ENCODE measurements around the gene SAMD4A. TPM values are rescaled to one million over a fixed set of nuclear protein-coding genes. Genes with fewer than 3 reads are reported as not detected.

The SAMD4A gene
- total RNA-seq, 2 experiments from 2014 or later = 3.6 to 3.9 TPM

GRCh38 chr14:54807428-54807827 lies 240.5 kb downstream of the SAMD4A start:
- ChIA-PET CTCF (interaction anchor here (1.2 to 4.8 kb wide), 4 partner anchors 12 to 243 kb away, joined by 3 to 43 read pairs (median 18); no protein-coding TSS in a partner anchor), POLR2A (no interaction called here)
- no peak overlapping the region for H3K27ac Mint-ChIP-seq
- DNase-seq (no peak), ATAC-seq (no peak)
- H3K4me3 Mint-ChIP-seq = no peak overlapping the region
- no peaks in the 10 kb centered on the region for H3K9me3 Mint-ChIP-seq (ENCODE audit: insufficient read depth)
- H3K36me3 Mint-ChIP-seq (ENCODE audit: low read depth) = no peaks in the 10 kb centered on the region
- peaks cover 5% of the 10 kb centered on the region for H3K4me1 Mint-ChIP-seq (ENCODE audit: low read depth)
- H3K27me3 Mint-ChIP-seq (ENCODE audit: low read depth) = peaks cover 22% of the 10 kb centered on the region

DNA sequence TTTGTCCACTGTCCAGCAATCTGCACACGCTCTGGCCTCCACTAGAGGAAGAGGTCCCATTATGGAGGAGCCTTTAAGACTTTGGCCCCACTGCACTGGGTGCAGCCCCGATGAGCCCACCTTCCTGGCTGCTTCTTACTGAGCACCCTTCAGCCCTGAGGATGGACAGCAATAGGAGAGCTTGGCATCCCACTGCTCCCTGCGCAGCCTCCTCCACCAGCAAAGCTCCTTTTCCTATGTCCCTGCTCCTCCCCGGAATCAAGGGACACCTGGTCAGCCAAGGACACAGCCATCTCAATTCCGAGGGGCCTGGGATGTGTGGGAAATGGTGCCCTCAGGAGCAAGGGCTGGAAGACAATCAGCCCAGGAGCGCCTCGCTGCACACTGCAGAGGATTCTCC lies 241.0 kb downstream of the SAMD4A start:
- Mint-ChIP-seq H3K27me3 (ENCODE audit: low read depth) (peaks cover 25% of the 10 kb centered on the region), H3K36me3 (ENCODE audit: low read depth) (no peaks in the 10 kb centered on the region), H3K9me3 (ENCODE audit: insufficient read depth) (no peaks in the 10 kb centered on the region), H3K4me3 (no peak overlapping the region), H3K4me1 (ENCODE audit: low read depth) (peaks cover 5% of the 10 kb centered on the region), H3K27ac (no peak overlapping the region)
- CTCF ChIA-PET = interaction anchor here (1.2 to 4.8 kb wide), 4 partner anchors 11 to 244 kb away, joined by 3 to 43 read pairs (median 19); no protein-coding TSS in a partner anchor
- ATAC-seq (no peak), DNase-seq (no peak)
- POLR2A ChIA-PET = no interaction called here

DNA sequence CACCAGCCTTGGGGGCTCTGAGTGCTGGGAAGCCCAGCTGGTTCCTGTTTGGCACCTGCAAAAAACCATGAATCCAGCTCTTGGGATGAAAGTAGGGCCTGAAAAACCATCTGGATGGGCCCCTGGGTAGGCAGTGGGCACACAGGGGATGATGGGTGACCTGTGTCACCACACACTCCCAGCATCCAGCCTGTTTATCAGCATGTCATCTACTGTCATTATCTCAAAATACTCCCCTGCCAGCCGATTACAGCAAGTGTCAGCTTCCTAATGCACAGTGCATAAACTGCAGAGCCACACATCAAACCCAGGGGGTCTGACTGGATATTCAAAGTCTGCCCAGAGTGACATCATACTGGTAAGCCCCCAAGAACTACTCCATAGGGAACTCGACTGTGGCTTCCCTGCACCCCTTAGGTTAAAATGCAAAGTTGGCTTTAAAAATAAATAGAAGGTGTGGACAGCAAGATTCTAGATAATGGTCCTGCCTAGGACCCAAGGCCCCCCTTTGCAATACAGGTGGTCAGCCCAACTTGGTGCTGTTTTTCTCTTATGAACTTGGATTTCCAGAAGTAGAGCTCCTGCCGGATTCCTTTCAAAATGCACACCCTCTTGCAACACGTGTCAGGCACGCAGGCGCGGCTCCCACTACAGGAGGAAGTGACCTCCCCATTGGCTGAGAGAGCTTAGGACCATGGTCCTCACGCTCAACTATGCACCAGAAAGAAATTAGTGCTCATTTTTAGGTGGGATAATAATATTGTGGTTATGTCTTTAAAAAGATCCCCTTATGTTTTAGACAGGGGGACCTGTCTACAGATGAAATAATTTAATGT lies 241.6 kb downstream of the SAMD4A start:
- ChIA-PET CTCF (interaction anchor here (1.2 to 4.8 kb wide), 3 partner anchors 10 to 35 kb away, joined by 3 to 43 read pairs (median 5); no protein-coding TSS in a partner anchor), POLR2A (no interaction called here)
- no peak for ATAC-seq
- H3K27me3 Mint-ChIP-seq (ENCODE audit: low read depth) = peaks cover 26% of the 10 kb centered on the region
- H3K27ac Mint-ChIP-seq = no peak overlapping the region
- no peak for DNase-seq
- H3K9me3 Mint-ChIP-seq (ENCODE audit: insufficient read depth) = no peaks in the 10 kb centered on the region
- H3K4me1 Mint-ChIP-seq (ENCODE audit: low read depth) = peaks cover 5% of the 10 kb centered on the region
- no peak overlapping the region for H3K4me3 Mint-ChIP-seq
- no peaks in the 10 kb centered on the region for H3K36me3 Mint-ChIP-seq (ENCODE audit: low read depth)

DNA sequence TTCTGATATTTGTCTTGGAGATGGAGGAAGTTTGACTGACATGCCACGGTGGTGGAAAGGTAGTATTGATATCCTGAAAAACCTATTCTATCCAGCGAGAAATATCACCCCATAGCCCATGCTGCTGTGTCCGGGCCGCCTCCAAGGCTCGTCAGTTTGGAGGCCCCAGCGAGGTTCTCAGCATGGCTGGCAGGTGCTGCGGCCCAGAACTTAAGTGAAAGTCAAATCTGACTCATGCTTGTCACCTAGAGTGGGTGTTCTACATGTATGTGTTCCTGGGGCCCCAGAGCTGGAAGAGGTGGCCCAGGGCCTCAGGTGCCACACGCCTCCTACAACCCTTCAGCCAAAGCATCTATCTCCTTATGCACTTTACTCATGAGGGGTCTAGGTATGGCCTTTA lies 242.8 kb downstream of the SAMD4A start:
- ChIA-PET POLR2A (no interaction called here), CTCF (interaction anchor here (1.2 to 2.1 kb wide), 2 partner anchors 19 to 36 kb away, joined by 3 to 5 read pairs; no protein-coding TSS in a partner anchor)
- Mint-ChIP-seq H3K27me3 (ENCODE audit: low read depth) (peaks cover 22% of the 10 kb centered on the region), H3K4me1 (ENCODE audit: low read depth) (peaks cover 5% of the 10 kb centered on the region), H3K27ac (no peak overlapping the region), H3K36me3 (ENCODE audit: low read depth) (no peaks in the 10 kb centered on the region), H3K4me3 (no peak overlapping the region), H3K9me3 (ENCODE audit: insufficient read depth) (no peaks in the 10 kb centered on the region)
- ATAC-seq (no peak), DNase-seq (no peak)

- no peak overlapping the region for H3K4me3 Mint-ChIP-seq
- ChIA-PET POLR2A (no interaction called here), CTCF (interaction anchor here (1.1 to 1.8 kb wide), 3 partner anchors 30 to 249 kb away, joined by 4 to 7 read pairs (median 7); no protein-coding TSS in a partner anchor)
- no peaks in the 10 kb centered on the region for H3K4me1 Mint-ChIP-seq (ENCODE audit: low read depth)
- peaks cover 16% of the 10 kb centered on the region for H3K27me3 Mint-ChIP-seq (ENCODE audit: low read depth)
- H3K27ac Mint-ChIP-seq = no peak overlapping the region
- H3K9me3 Mint-ChIP-seq (ENCODE audit: insufficient read depth) = no peaks in the 10 kb centered on the region
- H3K36me3 Mint-ChIP-seq (ENCODE audit: low read depth) = no peaks in the 10 kb centered on the region
- DNase-seq (no peak), ATAC-seq (no peak)
Observed at GRCh38 chr14:54812617-54813016, 245.7 kb downstream of the SAMD4A start.

DNA sequence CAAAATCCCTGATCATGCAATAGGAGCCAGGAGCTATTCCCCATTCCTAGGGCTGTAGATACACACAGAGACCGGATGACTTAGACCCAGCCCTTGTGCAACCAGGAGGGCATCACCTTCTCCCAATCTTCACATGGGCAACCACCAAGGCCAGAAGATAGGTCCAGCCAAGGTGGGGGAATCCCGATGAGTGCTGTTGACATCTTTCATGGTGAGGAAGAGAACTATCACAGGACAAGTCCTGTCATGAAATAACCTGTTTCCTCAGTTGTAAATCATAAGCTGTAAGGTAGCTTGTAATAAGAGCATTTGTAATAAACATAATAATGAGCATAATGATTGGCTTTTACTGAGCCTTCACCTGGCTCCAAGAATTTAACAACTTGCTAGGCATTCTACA lies 246.2 kb downstream of the SAMD4A start:
- Mint-ChIP-seq H3K27me3 (ENCODE audit: low read depth) (peaks cover 16% of the 10 kb centered on the region), H3K9me3 (ENCODE audit: insufficient read depth) (no peaks in the 10 kb centered on the region), H3K27ac (no peak overlapping the region), H3K4me1 (ENCODE audit: low read depth) (no peaks in the 10 kb centered on the region), H3K4me3 (no peak overlapping the region), H3K36me3 (ENCODE audit: low read depth) (no peaks in the 10 kb centered on the region)
- ATAC-seq (no peak), DNase-seq (no peak)
- ChIA-PET POLR2A (no interaction called here), CTCF (interaction anchor here (1.0 to 1.8 kb wide), 5 partner anchors 30 to 249 kb away, joined by 3 to 7 read pairs (median 4); no protein-coding TSS in a partner anchor)

DNA sequence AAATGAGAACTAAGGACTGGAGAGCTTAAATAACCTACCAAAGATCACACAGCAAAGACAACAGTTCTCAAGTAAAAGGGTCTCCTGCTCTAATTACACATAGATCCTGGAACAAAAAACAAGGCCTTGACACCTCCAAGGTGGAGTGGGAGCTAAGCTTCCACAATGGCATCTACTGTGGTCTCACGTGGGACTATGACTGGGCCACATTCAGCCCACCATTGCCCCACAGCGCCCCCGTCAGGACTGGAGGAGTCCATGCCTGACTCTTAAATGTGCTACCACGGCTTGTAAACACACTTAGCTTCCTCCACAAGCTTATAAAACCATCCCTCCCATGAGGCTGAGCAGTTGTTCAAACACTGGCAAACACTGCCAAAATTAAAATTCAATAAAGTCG lies 247.1 kb downstream of the SAMD4A start:
- H3K36me3 Mint-ChIP-seq (ENCODE audit: low read depth) = no peaks in the 10 kb centered on the region
- peaks cover 16% of the 10 kb centered on the region for H3K27me3 Mint-ChIP-seq (ENCODE audit: low read depth)
- ChIA-PET POLR2A (interaction anchor here (1.0 kb wide), 1 partner anchor 62 kb away, joined by 4 read pairs; no protein-coding TSS in a partner anchor), CTCF (interaction anchor here (0.6 to 1.8 kb wide), 11 partner anchors 8 to 263 kb away, joined by 3 to 7 read pairs (median 3); partner anchors contain the start of genes GCH1 and SAMD4A)
- DNase-seq (peak; percentile 39), ATAC-seq (no peak)
- H3K4me3 Mint-ChIP-seq = no peak overlapping the region
- H3K4me1 Mint-ChIP-seq (ENCODE audit: low read depth) = no peaks in the 10 kb centered on the region
- H3K9me3 Mint-ChIP-seq (ENCODE audit: insufficient read depth) = no peaks in the 10 kb centered on the region
- H3K27ac Mint-ChIP-seq = no peak overlapping the region

DNA sequence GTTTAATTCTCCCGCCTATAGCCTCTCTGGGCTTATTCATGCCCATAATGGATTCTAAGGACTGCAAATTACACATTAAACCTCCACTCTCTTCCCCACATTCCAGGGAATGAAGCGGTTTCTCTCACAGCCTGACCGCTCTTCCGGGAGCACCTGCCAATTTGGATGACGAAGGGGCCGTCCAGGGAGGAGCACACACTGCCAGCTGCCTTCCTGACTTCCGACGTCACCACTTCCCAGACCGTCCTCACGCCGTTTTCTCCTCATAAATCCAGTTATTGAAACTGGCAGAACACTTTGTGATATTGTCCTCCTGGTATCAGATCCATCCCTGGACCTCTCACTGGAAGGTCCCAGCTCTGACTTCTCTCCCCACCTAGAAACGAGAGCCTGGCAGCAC lies 248.1 kb downstream of the SAMD4A start:
- POLR2A ChIA-PET = interaction anchor here (1.0 kb wide), 1 partner anchor 61 kb away, joined by 4 read pairs; no protein-coding TSS in a partner anchor
- H3K4me3 Mint-ChIP-seq = no peak overlapping the region
- no peaks in the 10 kb centered on the region for H3K36me3 Mint-ChIP-seq (ENCODE audit: low read depth)
- H3K27me3 Mint-ChIP-seq (ENCODE audit: low read depth) = peaks cover 22% of the 10 kb centered on the region
- no peaks in the 10 kb centered on the region for H3K4me1 Mint-ChIP-seq (ENCODE audit: low read depth)
- no peak for DNase-seq
- CTCF ChIA-PET = interaction anchor here (1.2 kb wide), 1 partner anchor 73 kb away, joined by 3 read pairs; no protein-coding TSS in a partner anchor
- H3K9me3 Mint-ChIP-seq (ENCODE audit: insufficient read depth) = no peaks in the 10 kb centered on the region
- no peak for ATAC-seq
- no peak overlapping the region for H3K27ac Mint-ChIP-seq

GRCh38 chr14:54815515-54815914 lies 248.6 kb downstream of the SAMD4A start:
- no peaks in the 10 kb centered on the region for H3K4me1 Mint-ChIP-seq (ENCODE audit: low read depth)
- POLR2A ChIA-PET = no interaction called here
- no peak overlapping the region for H3K27ac Mint-ChIP-seq
- CTCF ChIA-PET = interaction anchor here (7.4 kb wide), 1 partner anchor 9 kb away, joined by 43 read pairs; no protein-coding TSS in a partner anchor
- no peaks in the 10 kb centered on the region for H3K36me3 Mint-ChIP-seq (ENCODE audit: low read depth)
- no peak overlapping the region for H3K4me3 Mint-ChIP-seq
- DNase-seq (no peak), ATAC-seq (no peak)
- H3K27me3 Mint-ChIP-seq (ENCODE audit: low read depth) = peaks cover 23% of the 10 kb centered on the region
- H3K9me3 Mint-ChIP-seq (ENCODE audit: insufficient read depth) = no peaks in the 10 kb centered on the region

DNA sequence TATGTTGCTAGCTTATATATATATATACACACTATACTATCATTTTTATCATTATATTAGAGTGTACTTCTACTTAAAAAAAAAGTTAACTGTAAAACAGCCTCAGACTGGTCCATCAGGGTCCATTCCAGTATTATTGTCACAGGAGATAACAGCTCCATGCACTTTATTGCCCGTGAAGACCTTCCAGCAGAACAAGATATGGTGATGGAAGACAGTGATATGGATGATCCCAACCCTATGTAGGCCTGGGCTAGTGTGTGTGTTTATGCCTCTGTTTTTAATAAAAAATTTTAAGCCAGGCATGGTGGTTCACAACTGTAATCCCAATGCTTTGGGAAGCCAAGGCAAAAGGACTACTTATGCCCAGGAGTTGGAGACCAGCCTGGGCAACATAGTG lies 249.5 kb downstream of the SAMD4A start:
- Mint-ChIP-seq H3K27me3 (ENCODE audit: low read depth) (peaks cover 17% of the 10 kb centered on the region), H3K36me3 (ENCODE audit: low read depth) (no peaks in the 10 kb centered on the region), H3K9me3 (ENCODE audit: insufficient read depth) (no peaks in the 10 kb centered on the region), H3K4me3 (no peak overlapping the region), H3K27ac (no peak overlapping the region), H3K4me1 (ENCODE audit: low read depth) (no peaks in the 10 kb centered on the region)
- ATAC-seq (no peak), DNase-seq (no peak)
- POLR2A ChIA-PET = no interaction called here
- CTCF ChIA-PET = interaction anchor here (1.6 to 7.4 kb wide), 4 partner anchors 10 to 253 kb away, joined by 3 to 43 read pairs (median 6); no protein-coding TSS in a partner anchor

- H3K4me1 Mint-ChIP-seq (ENCODE audit: low read depth) = no peaks in the 10 kb centered on the region
- ATAC-seq = no peak
Observed at GRCh38 chr14:54817506-54817905, 250.6 kb downstream of the SAMD4A start.

More at GRCh38 chr14:54817506-54817905, 250.6 kb downstream of the SAMD4A start:
- peaks cover 11% of the 10 kb centered on the region for H3K27me3 Mint-ChIP-seq (ENCODE audit: low read depth)
- ChIA-PET CTCF (interaction anchor here (0.5 to 7.4 kb wide), 6 partner anchors 11 to 254 kb away, joined by 3 to 43 read pairs (median 4); no protein-coding TSS in a partner anchor), POLR2A (no interaction called here)
- H3K4me3 Mint-ChIP-seq = no peak overlapping the region
- no peak for DNase-seq
- H3K27ac Mint-ChIP-seq = no peak overlapping the region
- no peaks in the 10 kb centered on the region for H3K36me3 Mint-ChIP-seq (ENCODE audit: low read depth)
- H3K9me3 Mint-ChIP-seq (ENCODE audit: insufficient read depth) = no peaks in the 10 kb centered on the region

Measured in activated CD8-positive, alpha-beta T cell treated with anti-CD3 and anti-CD28 coated beads, Interleukin-2, amount 10 ng/mL, durations not matched to agents 7 days and 5 days (primary cell).